GM18909 (cell line): Measurements from ENCODE around the gene TXNDC16.
A peak's percentile ranks its signal among the peaks of the same experiment; 100 is the strongest.
"Not testable (repeated sequence)": the region's sequence is repeated elsewhere in the genome, so short reads cannot be mapped to it uniquely, and the experiment has no call there.

Experiments used
- ATAC-seq: cut with Tn5 transposase; IDR thresholded peaks from one replicate; pipeline ENCODE4 v1.9.1; 2021; ENCODE audit warnings: mild to moderate bottlenecking; ENCODE audit not compliant: unreplicated experiment, poor library complexity

TXNDC16 gene, protein sequence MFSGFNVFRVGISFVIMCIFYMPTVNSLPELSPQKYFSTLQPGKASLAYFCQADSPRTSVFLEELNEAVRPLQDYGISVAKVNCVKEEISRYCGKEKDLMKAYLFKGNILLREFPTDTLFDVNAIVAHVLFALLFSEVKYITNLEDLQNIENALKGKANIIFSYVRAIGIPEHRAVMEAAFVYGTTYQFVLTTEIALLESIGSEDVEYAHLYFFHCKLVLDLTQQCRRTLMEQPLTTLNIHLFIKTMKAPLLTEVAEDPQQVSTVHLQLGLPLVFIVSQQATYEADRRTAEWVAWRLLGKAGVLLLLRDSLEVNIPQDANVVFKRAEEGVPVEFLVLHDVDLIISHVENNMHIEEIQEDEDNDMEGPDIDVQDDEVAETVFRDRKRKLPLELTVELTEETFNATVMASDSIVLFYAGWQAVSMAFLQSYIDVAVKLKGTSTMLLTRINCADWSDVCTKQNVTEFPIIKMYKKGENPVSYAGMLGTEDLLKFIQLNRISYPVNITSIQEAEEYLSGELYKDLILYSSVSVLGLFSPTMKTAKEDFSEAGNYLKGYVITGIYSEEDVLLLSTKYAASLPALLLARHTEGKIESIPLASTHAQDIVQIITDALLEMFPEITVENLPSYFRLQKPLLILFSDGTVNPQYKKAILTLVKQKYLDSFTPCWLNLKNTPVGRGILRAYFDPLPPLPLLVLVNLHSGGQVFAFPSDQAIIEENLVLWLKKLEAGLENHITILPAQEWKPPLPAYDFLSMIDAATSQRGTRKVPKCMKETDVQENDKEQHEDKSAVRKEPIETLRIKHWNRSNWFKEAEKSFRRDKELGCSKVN

DNA sequence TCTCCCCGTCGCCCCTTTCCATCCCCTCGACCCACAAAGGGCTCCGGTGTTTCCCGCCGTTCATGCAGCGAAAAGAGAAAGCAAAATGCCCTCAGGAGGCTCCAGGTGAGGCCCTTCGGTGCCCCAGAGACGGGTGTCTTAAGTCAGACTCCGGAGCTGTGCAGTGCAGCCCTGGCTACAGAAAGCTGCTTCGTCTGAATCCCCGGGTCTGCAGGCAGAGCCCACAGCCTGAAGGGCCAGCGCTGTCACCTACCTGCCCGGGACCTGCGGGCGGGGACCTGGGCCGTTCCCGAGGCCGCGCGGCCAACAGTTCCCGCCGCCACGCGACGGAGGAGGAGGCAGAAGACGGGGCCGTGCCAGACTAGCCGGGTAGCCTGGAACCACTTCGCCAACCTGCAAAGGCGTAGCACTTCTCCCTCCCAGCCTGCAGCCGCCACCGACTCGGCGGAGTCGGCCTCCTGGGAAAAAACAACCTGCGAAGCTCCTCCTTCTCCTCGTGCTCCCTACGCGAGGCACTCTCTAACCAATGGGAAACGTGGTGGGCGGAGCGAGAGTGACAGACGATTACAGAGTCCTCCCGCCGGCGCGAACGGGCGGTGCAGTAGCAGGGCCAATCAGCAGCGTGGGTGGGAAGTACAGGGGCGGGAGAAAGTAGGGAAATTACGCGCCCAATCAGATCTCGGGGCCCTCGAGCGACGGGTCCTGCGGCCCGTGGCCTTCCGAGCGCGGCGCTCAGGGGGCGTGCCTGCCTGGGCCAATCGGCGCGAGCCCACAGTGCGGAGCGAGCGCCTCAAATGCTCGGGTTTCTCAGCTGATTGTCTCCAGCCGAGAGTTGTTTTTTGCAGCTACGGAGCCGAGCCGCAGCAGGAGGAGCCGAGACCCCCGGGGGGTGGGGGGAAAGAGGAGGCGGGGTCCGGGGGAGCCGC, at the start of gene TXNDC16, which contains the start of gene GPR137C:
TXNDC16 (minus strand) TSS at position 443 of the 926 bp plus-strand sequence. CDS start 8,948 bp downstream, outside the sequence.
GPR137C (plus strand) TSS at position 774 of the 926 bp plus-strand sequence. CDS start 312 bp downstream, outside the sequence.
- peak; percentile 93 for ATAC-seq

DNA sequence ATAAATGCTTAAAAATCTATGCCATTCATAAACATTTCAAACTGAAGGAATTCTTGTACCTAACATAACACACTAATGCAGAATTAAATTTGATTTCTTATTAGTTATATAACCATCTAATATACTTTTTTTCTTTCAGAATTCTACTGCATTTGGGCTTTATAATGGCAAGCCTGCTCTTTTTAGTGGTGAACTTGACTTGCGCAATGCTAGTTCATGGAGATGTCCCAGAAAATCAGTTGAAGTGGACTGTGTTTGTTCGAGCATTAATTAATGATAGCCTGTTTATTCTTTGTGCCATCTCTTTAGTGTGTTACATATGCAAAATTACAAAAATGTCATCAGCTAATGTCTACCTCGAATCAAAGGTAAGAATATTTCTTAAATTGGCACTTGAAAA, 47.7 kb upstream of the TXNDC16 start:
- no peak for ATAC-seq

DNA sequence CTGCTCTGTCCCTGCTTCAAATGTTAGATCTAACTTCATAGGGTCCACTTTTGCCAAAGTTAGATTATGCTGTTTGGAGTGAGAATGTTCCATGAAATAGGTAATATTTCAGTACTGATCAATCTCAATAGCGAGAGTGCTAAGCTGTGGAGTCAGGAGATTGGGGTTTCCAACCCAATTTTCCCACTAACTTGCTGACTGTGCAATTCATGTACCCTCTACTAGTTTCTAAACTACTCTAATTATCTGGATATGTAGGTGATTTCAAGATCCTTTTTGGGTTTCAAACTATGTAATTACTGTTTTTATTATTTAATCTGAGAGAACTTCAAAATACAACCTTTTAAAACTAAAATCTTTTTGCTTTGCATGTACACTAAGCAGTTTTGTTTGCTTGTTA, 46.3 kb upstream of the TXNDC16 start:
- no peak for ATAC-seq

DNA sequence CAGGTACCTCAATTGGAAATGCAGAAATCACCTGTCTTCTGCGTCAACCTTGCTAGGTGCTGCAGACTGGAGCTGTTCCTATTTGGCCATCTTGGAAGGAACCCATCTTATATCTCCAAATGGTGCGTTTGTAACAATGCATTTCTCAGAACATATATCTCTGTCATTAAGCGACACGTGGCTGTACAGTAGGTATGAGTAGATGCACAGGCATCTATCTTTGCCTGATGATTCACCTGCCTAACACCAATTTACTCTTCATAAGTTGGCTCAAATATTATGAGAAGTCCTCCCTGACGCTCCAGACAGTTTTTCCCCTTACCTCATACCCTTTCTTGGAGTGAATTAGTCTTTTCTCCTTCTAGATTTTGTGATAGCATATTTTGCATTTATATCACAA, 44.6 kb upstream of the TXNDC16 start:
- ATAC-seq: no peak

DNA sequence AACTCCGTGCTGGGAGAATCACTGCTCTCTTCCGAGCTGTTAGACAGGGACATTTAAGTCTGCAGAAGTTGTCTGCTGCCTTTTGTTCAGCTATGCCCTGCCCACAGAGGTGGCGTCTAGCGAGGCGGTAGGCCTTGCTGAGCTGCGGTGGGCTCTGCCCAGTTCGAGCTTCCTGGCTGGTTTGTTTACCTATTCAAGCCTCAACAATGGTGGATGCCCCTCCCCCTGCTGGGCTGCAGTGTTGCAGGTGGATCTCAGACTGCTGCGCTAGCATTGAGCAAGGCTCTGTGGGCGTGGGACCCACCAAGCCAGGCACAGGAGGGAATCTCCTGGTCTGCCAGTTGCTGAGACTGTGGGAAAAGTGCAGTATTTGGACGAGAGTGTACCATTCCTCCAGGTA, 44.0 kb upstream of the TXNDC16 start:
- no peak for ATAC-seq

GRCh38 chr14:52590318-52590717, 38.0 kb upstream of the TXNDC16 start:
- no peak for ATAC-seq

- ATAC-seq: no peak
Observed at GRCh38 chr14:52589646-52590045, 37.3 kb upstream of the TXNDC16 start.

- no peak for ATAC-seq
Observed at GRCh38 chr14:52583544-52583943, 31.2 kb upstream of the TXNDC16 start.

GRCh38 chr14:52575858-52576257, 23.6 kb upstream of the TXNDC16 start:
- no peak for ATAC-seq

- ATAC-seq: not testable (repeated sequence)
Observed at GRCh38 chr14:52568454-52568853, 16.1 kb upstream of the TXNDC16 start.

- no peak for ATAC-seq
Observed at GRCh38 chr14:52563120-52563519, 10.8 kb upstream of the TXNDC16 start.

DNA sequence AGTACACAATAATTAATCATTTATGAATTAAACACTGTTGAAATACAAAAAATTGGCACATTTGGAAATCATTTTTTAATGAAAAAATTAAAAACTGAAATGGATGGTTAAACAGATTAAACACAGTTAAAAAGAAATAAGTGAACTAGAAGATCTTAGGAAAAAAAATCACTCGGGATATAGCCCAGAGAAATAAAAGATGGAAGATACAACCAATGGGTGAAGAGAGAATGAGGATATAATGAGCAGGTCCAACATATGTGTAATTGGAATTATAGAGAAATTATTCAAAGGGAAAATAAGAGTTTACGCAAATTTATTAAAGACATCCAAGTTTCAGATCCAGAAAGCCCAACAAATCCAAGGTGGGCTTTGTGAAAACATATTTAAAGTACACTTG, 6.4 kb upstream of the TXNDC16 start:
- no peak for ATAC-seq

GRCh38 chr14:52553671-52554575, 1.6 kb upstream of the TXNDC16 start:
- ATAC-seq: no peak

DNA sequence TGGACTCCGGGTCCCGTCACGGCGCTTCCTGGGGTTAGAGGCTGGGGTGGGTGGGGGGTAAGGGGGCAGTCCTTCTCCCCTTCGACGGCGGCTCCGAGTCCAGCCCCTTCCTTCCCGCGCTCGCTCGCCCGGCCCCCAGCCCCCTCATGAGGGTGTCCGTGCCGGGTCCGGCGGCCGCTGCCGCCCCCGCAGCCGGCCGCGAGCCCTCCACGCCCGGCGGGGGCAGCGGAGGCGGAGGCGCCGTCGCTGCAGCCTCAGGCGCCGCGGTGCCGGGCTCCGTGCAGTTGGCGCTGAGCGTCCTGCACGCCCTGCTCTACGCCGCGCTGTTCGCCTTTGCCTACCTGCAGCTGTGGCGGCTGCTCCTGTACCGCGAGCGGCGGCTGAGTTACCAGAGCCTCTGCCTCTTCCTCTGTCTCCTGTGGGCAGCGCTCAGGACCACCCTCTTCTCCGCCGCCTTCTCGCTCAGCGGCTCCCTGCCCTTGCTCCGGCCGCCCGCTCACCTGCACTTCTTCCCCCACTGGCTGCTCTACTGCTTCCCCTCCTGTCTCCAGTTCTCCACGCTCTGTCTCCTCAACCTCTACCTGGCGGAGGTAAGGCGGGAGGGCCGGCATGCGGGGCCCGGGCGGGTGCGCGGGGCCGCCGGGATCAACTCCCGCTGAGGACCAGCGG, 831 bp upstream of the TXNDC16 start:
- peak; percentile 20 for ATAC-seq

DNA sequence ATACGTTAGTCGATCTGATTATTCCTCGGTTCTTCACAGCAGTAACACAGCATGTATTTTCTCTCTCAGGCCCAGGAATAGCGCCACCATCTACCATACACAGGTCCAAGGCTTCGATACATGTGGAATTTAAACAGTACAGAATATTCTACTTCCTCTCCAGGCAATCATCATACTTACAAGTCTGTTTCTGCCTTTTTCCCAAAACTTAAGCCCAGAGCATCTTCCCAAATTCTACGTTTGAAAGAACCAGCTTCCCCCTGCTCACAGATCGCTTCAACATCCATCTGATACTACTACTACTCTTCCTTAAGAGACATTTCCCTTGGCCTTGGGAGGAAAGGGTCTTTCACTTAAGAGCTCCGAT, 626 bp downstream of the TXNDC16 start:
- ATAC-seq: no peak

DNA sequence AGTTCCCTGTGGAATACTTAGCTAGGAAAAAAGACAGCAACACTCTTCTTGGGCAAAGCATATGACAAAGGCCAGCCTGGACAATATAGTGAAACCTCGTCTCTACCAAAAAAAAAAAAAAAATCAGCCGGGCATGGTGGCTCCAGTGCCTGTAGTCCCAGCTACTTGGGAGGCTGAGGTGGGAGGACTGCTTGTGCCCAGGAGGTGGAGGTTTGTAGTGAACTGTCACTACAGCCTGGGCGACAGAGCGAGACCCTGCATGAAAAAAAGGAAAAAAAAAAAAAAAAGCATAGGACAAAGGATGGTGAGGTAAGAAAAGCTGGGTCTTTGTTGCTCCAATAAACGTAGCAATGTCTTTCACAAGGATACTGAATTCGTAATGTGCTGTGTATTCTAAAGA, 1.1 kb downstream of the TXNDC16 start:
- ATAC-seq: no peak

- no peak for ATAC-seq
Observed at GRCh38 chr14:52550661-52551060, 1.6 kb downstream of the TXNDC16 start.

- no peak for ATAC-seq
Observed at GRCh38 chr14:52547526-52547925, 4.8 kb downstream of the TXNDC16 start.

- no peak for ATAC-seq
Observed at GRCh38 chr14:52547027-52547426, 5.3 kb downstream of the TXNDC16 start.
